Bronchial epithelial cell (primary cell): ENCODE data around the gene AKAP6. TPM values are rescaled to one million over a fixed set of nuclear protein-coding genes. Genes with fewer than 3 reads are reported as not detected.

Source experiments
- DNase-seq: peaks from one replicate; pipeline ENCODE4 v3.0.0-alpha.2; 2010; ENCODE audit warnings: low read depth
- FAIRE-seq: peaks from 2 replicates; lab custom pipeline; 2011; peaks lifted over from hg19 to GRCh38; lab: Jason Lieb, UNC
- H3K27me3 ChIP-seq: 2 replicates; pipeline ENCODE4 v1.5.1; 2011; ENCODE audit warnings: low read length; ENCODE audit not compliant: control insufficient read depth, insufficient read depth
- H3K36me3 ChIP-seq: 2 replicates; pipeline ENCODE4 v1.5.1; 2011; ENCODE audit warnings: low read length; ENCODE audit not compliant: control insufficient read depth, insufficient read depth
- H3K4me3 ChIP-seq: 2 replicates; pipeline ENCODE4 v1.5.1; 2011; ENCODE audit warnings: mild to moderate bottlenecking, low read depth, low read length, control low read depth
- total RNA-seq: library from RNA; depleted of rRNA; stranded (reverse); fragments of >200 nt; gene quantifications from 2 replicates; pipeline ENCODE4 v1.2.1, GENCODE V29; 2014
- TF ChIP-seq, protein P1 (sequence below): IDR thresholded peaks from 2 replicates; pipeline ENCODE4 v1.5.1; 2011; ENCODE audit warnings: mild to moderate bottlenecking, moderate library complexity, low read length, control low read depth, inconsistent platforms; ENCODE audit not compliant: insufficient read depth, severe bottlenecking

Gene AKAP6
- total RNA-seq, 1 donor from 2014 or later: 4.2 TPM

DNA sequence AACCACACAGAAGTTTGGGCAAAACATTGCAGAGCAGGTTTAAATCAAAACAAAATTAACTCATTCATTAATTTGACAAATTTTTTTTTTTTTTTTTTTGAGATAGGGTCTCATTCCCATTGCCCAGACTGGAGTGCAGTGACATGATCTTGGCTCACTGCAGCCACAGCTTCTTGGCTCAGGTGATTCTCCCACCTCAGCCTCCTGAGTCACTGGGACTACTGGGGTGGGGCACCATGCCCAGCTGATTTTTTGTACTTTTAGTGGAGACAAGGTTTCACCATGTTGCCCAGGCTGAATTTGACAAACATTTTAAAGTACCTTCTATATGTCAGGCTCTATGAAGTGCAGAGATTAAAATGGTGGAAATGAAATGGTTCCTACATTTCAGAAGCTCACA is 352.5 kb downstream of the AKAP6 start:
- DNase-seq (peak; percentile 25), FAIRE-seq (no peak)
- TF ChIP-seq, protein P1, sequence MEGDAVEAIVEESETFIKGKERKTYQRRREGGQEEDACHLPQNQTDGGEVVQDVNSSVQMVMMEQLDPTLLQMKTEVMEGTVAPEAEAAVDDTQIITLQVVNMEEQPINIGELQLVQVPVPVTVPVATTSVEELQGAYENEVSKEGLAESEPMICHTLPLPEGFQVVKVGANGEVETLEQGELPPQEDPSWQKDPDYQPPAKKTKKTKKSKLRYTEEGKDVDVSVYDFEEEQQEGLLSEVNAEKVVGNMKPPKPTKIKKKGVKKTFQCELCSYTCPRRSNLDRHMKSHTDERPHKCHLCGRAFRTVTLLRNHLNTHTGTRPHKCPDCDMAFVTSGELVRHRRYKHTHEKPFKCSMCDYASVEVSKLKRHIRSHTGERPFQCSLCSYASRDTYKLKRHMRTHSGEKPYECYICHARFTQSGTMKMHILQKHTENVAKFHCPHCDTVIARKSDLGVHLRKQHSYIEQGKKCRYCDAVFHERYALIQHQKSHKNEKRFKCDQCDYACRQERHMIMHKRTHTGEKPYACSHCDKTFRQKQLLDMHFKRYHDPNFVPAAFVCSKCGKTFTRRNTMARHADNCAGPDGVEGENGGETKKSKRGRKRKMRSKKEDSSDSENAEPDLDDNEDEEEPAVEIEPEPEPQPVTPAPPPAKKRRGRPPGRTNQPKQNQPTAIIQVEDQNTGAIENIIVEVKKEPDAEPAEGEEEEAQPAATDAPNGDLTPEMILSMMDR: no peak
- no peaks in the 10 kb centered on the region for H3K27me3 ChIP-seq
- no peak overlapping the region for H3K4me3 ChIP-seq
- H3K36me3 ChIP-seq: no peaks in the 10 kb centered on the region

DNA sequence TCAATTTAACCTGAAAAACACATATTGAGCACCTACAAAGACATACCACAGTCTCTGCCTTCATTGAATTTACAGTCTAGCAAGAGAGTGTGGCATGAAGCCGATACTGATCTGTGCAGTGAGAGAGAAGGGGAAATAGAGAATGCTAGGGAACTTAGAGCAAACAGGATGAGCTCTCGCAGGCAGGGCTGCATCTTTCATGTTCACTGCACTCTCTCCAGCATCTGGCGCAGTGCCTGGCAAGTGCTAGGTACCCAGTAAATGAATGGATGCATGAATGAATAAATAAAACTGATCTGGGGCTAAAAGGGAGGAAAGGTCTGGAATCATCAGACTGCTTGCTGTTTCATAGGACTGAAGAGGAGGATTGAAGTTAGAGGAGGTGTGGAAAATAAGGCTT is 353.1 kb downstream of the AKAP6 start:
- no peaks in the 10 kb centered on the region for H3K27me3 ChIP-seq
- H3K4me3 ChIP-seq: no peak overlapping the region
- no peak for DNase-seq
- H3K36me3 ChIP-seq: no peaks in the 10 kb centered on the region
- no peak for FAIRE-seq
- TF ChIP-seq, protein P1: no peak

DNA sequence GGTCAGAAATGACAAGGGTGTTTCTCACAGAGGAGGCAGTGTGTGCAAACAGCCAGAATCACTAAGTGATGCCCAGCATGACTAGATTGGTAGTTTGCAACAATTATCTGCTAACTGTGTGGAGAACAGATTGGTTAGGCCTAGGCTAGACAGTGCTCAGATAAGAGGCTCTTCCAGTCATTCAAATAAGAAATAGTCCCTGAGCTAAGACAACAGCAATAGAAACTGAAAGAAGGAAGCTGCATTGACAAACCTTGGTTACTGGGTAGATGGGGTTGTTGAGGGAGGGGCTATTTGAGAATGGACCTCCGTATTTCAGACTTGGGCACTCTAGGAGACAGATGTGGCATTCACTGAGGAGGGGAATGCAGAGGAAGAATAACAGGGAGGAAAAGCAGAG is 354.6 kb downstream of the AKAP6 start:
- H3K27me3 ChIP-seq: no peaks in the 10 kb centered on the region
- TF ChIP-seq, protein P1: no peak
- no peaks in the 10 kb centered on the region for H3K36me3 ChIP-seq
- FAIRE-seq (no peak), DNase-seq (no peak)
- H3K4me3 ChIP-seq: no peak overlapping the region

DNA sequence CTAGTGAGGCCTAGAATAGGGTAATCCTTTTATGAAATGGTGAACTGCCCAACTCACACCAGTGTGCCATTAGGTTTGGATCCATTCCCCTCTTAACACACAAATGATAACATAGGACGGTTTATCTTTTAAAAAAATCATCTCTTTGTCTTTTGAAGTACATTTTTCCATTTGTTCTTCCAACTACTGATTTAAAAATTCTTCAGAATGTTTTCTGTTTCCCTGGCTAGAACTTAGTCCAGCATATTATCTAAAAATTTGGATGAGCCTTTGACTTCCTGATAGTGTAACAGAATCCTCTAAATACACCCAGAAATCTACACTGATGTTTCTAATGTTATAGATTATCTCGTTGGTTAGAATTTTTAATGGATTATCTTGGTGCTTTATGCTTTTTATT is 359.8 kb downstream of the AKAP6 start:
- Histone ChIP-seq H3K4me3 (no peak overlapping the region), H3K36me3 (no peaks in the 10 kb centered on the region), H3K27me3 (no peaks in the 10 kb centered on the region)
- DNase-seq (no peak), FAIRE-seq (no peak)
- TF ChIP-seq, protein P1: no peak

DNA sequence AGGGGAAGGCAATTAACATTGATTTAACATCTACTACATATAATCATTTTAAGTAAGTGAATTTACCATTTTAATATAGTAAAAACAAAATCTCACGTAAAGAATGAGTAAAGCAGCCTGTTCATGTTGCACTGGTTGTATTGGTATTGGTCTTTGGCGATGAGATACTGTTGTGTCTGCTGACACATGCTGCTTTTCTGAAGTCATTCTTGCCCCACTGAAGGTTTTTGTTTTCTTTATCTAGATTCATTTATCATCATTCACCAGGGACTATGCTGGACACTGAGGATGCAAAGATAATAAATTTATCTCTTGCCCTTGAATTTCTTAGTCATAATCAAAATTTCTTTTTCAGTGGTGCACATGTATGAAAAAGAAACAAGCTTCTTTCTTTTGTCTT is 363.3 kb downstream of the AKAP6 start:
- no peak overlapping the region for H3K4me3 ChIP-seq
- no peak for FAIRE-seq
- TF ChIP-seq, protein P1: no peak
- DNase-seq: no peak
- no peaks in the 10 kb centered on the region for H3K27me3 ChIP-seq
- H3K36me3 ChIP-seq: no peaks in the 10 kb centered on the region

DNA sequence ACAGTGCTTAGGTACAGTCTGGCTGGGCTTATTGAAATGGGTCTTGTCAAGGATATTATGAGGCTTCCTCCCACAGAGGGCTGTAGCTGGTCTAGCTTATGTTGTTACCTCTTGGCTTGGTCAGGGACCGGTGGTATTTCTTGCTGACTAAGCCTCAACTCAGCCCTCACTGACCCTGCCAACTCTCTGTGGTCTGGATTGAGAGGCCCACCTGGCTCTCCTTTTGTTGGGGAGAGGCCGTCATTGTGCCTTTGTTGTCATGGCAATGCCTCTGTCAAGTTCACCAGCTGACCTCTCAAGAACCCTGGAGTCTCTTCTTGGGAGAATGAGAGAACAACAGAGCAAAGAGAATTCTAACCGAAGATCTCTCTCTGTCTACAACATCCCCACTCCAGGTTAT is 364.0 kb downstream of the AKAP6 start:
- Histone ChIP-seq H3K27me3 (no peaks in the 10 kb centered on the region), H3K36me3 (no peaks in the 10 kb centered on the region), H3K4me3 (no peak overlapping the region)
- DNase-seq: peak; percentile 4
- TF ChIP-seq, protein P1: no peak
- FAIRE-seq: no peak
